Uterus (tissue), 2 donors: ENCODE results near the gene GAS7.
"Not testable (repeated sequence)": the region's sequence is repeated elsewhere in the genome, so short reads cannot be mapped to it uniquely, and the experiment has no call there.

ENCODE experiments used
- POLR2A ChIP-seq, 2 donors: fragments of 450-650 bp; IDR thresholded peaks; one replicate each; pipeline ENCODE4 v1.6.1; 2016; ENCODE audit warnings: antibody characterized with exemption in 2 of 2, mild to moderate bottlenecking in 1 of 2, moderate library complexity in 1 of 2
- TF ChIP-seq, protein P1 (sequence below), 4 experiments: fragments of 200-600 bp in 2 of 4; fragments of 450-650 bp in 2 of 4; sonication (generic) in 2 of 4; IDR thresholded peaks; one replicate each; pipeline ENCODE4 v1.5.1; 2016 to 2019; ENCODE audit warnings: antibody characterized with exemption in 4 of 4, mild to moderate bottlenecking in 2 of 4, moderate library complexity in 1 of 4

DNA sequence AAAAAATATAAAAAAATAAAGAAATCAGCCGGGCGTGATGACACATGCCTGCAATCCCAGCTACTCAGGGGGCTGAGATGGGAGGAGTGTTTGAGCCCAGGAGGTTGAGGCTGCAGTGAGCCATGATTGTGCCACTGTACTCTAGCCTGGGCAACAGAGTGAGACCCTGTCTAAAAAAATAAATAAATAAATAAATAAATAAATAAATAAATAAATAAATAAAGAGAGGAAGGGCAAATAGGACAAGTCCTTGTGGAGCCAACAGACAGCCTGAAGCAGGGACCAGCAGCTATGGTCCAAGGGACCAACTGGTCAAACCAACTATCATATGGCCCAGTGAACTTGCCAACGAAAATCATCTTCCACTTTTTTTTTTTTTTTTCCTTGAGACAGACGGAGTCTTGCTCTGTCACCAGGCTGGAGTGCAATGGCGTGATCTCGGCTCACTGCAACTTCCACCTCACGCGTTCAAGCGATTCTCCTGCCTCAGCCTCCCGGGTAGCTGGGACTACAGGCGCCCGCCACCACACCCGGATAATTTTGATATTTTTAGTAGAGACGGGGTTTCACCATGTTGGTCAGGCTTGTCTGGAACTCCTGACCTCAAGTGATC, 181.3 kb downstream of the GAS7 start:
- not testable (repeated sequence) for TF ChIP-seq POLR2A (IDR thresholded peaks at IDR 0.05)
- TF ChIP-seq, protein P1, sequence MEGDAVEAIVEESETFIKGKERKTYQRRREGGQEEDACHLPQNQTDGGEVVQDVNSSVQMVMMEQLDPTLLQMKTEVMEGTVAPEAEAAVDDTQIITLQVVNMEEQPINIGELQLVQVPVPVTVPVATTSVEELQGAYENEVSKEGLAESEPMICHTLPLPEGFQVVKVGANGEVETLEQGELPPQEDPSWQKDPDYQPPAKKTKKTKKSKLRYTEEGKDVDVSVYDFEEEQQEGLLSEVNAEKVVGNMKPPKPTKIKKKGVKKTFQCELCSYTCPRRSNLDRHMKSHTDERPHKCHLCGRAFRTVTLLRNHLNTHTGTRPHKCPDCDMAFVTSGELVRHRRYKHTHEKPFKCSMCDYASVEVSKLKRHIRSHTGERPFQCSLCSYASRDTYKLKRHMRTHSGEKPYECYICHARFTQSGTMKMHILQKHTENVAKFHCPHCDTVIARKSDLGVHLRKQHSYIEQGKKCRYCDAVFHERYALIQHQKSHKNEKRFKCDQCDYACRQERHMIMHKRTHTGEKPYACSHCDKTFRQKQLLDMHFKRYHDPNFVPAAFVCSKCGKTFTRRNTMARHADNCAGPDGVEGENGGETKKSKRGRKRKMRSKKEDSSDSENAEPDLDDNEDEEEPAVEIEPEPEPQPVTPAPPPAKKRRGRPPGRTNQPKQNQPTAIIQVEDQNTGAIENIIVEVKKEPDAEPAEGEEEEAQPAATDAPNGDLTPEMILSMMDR (IDR thresholded peaks at IDR 0.05) = not testable (repeated sequence)
